GM18873 (cell line): ENCODE data around the gene C11orf97.
"Not testable (repeated sequence)": the region's sequence is repeated elsewhere in the genome, so short reads cannot be mapped to it uniquely, and the experiment has no call there.

ENCODE experiments used
- ATAC-seq: cut with Tn5 transposase; IDR thresholded peaks from one replicate; pipeline ENCODE4 v1.9.1; 2021; ENCODE audit warnings: mild to moderate bottlenecking, moderate library complexity, moderate number of reproducible peaks; ENCODE audit not compliant: unreplicated experiment, low FRiP score

Gene C11orf97

GRCh38 chr11:94555752-94556329 lies 43.6 kb downstream of the C11orf97 start:
- ATAC-seq = not testable (repeated sequence)

DNA sequence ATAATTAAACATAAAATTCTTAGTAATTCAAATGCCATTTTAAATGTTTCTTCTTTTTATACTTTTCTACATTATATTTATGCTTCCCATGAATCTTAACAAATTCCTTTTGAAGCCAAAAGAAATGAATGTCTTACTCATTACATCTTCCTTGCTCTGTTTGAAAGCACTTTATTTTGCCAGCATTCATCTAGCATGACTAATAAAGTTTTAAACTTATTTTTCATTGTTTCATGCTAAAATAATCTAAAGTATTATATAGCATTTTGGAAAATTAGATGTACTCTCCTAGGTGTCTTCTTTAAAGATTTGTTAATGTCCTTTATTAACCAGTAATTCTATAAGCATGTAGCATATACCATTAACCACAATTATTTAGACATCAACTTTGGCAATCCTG lies 45.2 kb downstream of the C11orf97 start:
- no peak for ATAC-seq

DNA sequence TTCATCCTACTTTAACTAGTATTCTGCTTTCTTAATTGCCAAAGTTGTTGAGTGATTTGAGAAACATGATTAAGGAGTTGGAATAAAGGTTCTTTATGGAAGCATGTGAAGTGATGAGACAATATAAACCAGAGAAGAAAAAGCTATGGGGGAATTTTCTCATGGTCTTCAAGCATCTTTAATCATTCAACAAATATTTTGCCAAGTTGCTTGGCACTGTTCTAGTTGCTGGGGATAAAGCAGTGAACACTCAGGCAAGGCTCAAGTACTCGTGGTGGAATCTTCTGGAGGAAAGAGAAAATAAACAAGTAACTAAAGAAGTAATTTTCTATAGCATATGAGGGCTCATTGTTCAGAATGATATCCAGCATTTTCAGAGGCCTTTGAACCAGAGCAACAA lies 45.7 kb downstream of the C11orf97 start:
- ATAC-seq = no peak

- ATAC-seq = no peak
Measured at GRCh38 chr11:94558468-94558867, 46.2 kb downstream of the C11orf97 start.

GRCh38 chr11:94558932-94559331 lies 46.7 kb downstream of the C11orf97 start:
- ATAC-seq = no peak

- ATAC-seq = no peak
Measured at GRCh38 chr11:94559361-94559760, 47.1 kb downstream of the C11orf97 start.

DNA sequence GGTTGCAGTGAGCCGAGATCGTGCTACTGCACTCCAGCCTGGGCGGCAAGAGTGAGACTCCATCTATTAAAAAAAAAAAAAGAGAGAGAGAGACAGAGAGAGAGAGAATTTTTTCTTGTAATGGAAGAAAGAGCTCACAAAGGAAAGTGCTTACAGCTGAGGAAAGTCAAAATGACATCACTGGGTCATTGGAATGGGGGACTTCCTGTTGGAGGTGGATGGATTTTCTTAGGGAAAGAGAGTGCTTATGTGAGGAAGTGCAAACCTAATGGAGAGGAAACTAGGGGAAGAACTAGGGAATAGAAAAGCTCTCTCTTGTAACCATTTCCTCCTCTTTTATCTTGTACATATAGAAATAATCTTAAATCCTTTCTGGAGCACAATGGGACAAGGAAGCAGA lies 48.6 kb downstream of the C11orf97 start:
- ATAC-seq = no peak

DNA sequence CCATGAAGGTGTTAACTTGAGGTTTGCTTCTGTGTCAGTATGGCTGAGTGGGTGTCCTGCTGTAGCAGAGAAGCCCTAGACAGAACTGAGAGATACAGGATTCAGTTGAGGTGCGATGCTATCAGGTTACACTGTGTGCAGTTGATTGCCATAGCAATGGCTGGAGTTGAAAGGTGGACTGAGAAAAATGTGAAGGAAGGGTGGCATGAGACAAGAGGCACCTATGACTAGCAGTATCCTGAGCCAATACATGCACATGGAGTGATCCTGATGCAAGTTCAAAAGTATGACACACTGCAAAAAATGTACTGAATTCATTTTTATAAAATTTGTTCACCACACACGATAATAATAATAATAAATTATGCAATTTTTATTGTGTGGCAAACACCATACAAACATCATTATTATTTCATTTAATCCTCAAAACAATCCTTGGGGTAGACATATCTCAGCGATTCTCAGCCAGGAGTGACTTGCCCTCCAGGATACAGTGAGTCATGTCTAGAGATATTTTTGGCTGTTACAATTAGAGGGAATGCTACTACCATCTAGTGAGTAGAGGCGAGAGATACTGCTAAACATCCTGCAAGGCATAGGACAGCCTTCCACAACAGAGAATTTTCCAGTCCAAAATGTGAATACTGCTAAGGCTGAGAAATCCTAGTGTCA lies 51.1 kb downstream of the C11orf97 start:
- ATAC-seq = no peak

DNA sequence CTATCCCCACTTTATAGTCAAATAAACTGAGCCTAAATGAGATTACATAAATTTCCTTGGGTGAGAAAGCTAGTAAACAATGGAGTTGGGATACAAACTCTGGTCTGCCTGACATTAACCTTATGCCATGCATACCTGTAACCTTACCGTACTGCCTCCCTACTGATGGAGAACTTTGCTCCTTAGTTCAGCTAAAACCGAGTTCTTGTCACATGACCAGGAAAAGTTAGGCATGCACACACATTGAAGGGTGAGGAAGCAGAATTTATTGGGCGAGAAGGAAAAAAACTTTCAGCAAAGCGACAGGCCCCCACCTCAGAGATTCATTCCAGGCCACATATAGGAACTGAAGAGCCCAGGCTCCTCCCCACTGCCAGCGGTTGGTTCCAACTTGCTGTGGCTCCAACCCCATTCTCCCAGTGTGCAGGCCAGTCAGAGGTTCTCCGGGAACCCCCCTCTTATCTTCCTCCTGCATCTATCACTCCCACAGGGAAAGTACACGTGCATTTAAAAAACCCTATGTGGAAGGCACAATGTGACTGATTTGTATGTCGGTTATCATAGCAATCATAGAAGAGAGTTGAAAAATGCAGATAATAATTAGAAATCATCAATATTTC lies 51.7 kb downstream of the C11orf97 start:
- no peak for ATAC-seq

GRCh38 chr11:94567181-94567670 lies 55.0 kb downstream of the C11orf97 start, which contains the start of gene PIWIL4:
Gene PIWIL4 (plus strand): TSS chr11:94567368. CDS start chr11:94567519, 151 bp downstream.
- no peak for ATAC-seq

GRCh38 chr11:94568200-94568599 lies 55.9 kb downstream of the C11orf97 start:
- no peak for ATAC-seq

DNA sequence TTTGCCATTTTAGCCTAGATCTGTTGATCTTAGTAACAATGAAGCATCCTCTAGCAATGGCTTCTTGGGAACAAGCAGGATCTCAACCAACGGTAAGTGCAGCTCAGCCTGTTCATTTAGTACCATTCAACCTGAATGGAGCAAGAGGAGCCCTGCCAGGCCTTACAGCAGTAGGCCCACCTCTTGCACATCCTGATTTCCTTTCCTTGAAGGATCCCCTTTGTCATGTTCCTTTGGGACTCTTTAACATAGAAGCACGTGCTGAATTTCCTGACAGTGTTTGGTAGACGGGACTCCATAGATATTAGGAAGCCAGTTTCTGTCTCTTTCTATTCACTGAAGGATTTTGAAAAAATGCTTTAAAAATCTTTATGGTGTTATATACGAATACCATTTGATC lies 56.5 kb downstream of the C11orf97 start:
- ATAC-seq = no peak

DNA sequence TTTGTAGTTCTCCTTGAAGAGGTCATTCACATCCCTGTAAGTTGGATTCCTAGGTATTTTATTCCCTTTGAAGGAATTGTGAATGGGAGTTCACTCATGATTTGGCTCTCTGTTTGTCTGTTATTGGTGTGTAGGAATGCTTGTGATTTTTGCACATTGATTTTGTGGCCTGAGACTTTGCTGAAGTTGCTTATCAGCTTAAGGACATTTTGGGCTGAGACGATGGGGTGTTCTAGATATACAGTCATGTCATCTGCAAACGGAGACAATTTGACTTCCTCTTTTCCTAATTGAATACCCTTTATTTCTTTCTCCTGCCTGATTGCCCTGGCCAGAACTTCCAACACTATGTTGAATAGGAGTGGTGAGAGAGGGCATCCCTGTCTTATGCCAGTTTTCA lies 60.7 kb downstream of the C11orf97 start:
- not testable (repeated sequence) for ATAC-seq

- ATAC-seq = no peak
Measured at GRCh38 chr11:94574193-94574961, 62.1 kb downstream of the C11orf97 start.

DNA sequence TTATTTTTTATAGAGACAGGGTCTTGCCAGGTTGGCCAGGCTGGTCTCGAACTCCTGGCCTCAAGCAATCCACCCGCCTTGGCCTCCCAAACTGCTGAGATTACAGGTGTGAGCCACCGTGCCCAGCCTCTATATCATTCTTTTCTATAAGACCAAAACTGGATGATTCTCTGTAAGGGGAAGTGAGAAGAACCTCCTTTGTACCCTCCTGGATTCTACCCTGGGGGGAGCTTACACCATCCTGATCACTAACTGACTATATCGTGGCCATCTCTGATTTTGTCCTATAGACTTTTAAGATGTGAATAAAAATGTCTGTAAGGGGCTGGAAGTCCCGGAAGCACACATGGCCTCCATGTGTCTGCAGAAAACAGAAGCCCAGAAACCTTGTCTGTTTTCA lies 64.0 kb downstream of the C11orf97 start:
- no peak for ATAC-seq

DNA sequence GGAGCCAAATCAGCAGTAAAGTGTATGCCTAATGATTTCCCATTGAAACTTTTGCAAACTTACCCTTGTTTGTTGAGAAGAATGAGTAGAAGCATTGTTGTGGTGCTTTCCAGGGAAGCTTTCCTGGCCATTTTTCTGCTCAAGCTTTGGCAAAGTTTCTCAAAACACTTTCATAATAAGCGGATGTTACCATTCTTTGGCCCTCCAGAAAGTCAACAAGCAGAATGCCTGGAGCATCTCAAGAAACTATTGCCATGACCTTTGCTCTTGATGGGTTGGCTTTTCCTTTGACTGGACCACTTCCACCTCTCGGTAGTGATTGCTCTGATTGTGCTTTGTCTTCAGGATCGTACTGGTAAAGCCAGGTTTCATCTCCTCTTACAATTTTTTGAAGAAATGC lies 65.6 kb downstream of the C11orf97 start:
- ATAC-seq = no peak
